ENCODE measurements around the gene ZSCAN25.
"Not testable (repeated sequence)": the region's sequence is repeated elsewhere in the genome, so short reads cannot be mapped to it uniquely, and the experiment has no call there.

Gene ZSCAN25

GRCh38 chr7:99616359-99617191 is at the start of gene ZSCAN25:
ZSCAN25 (plus strand) TSS chr7:99616946; CDS start chr7:99619607, 2,661 bp downstream.
- peak; percentile 84 for DNase-seq (ENCODE audit: low read depth)

GRCh38 chr7:99568770-99569169 is 48.0 kb upstream of the ZSCAN25 start:
- not testable (repeated sequence) for DNase-seq (ENCODE audit: low read depth)

GRCh38 chr7:99571768-99572167 is 45.0 kb upstream of the ZSCAN25 start:
- no peak for DNase-seq (ENCODE audit: low read depth)

- no peak for DNase-seq (ENCODE audit: low read depth)
These were observed 43.5 kb upstream of the ZSCAN25 start for GRCh38 chr7:99573257-99573656.

GRCh38 chr7:99576251-99576650 is 40.5 kb upstream of the ZSCAN25 start:
- DNase-seq (ENCODE audit: low read depth), result no peak

- DNase-seq (ENCODE audit: low read depth), result no peak
These were observed 37.3 kb upstream of the ZSCAN25 start for GRCh38 chr7:99579281-99579955.

- peak; percentile 26 for DNase-seq (ENCODE audit: low read depth)
These were observed 36.6 kb upstream of the ZSCAN25 start for GRCh38 chr7:99579956-99580777.

GRCh38 chr7:99580778-99581332 is 35.9 kb upstream of the ZSCAN25 start:
- DNase-seq (ENCODE audit: low read depth), result not testable (repeated sequence)

GRCh38 chr7:99588868-99589267 is 27.9 kb upstream of the ZSCAN25 start:
- DNase-seq (ENCODE audit: low read depth), result no peak

- no peak for DNase-seq (ENCODE audit: low read depth)
These were observed 21.6 kb upstream of the ZSCAN25 start for GRCh38 chr7:99594948-99595745.

- no peak for DNase-seq (ENCODE audit: low read depth)
These were observed 20.3 kb upstream of the ZSCAN25 start for GRCh38 chr7:99596408-99596955.

- DNase-seq (ENCODE audit: low read depth), result no peak
These were observed 18.8 kb upstream of the ZSCAN25 start, which contains the start of gene TMEM225B for GRCh38 chr7:99597762-99598501. TMEM225B (plus strand) TSS chr7:99598267; CDS start chr7:99604389, 6,122 bp downstream.

GRCh38 chr7:99599836-99600235 is 16.9 kb upstream of the ZSCAN25 start:
- DNase-seq (ENCODE audit: low read depth), result no peak

- no peak for DNase-seq (ENCODE audit: low read depth)
These were observed 15.0 kb upstream of the ZSCAN25 start for GRCh38 chr7:99601656-99602310.

GRCh38 chr7:99605527-99605926 is 11.2 kb upstream of the ZSCAN25 start:
- no peak for DNase-seq (ENCODE audit: low read depth)

GRCh38 chr7:99606531-99606930 is 10.2 kb upstream of the ZSCAN25 start:
- no peak for DNase-seq (ENCODE audit: low read depth)

- no peak for DNase-seq (ENCODE audit: low read depth)
These were observed 9.2 kb upstream of the ZSCAN25 start for GRCh38 chr7:99607548-99607947.

- DNase-seq (ENCODE audit: low read depth), result no peak
These were observed 2.3 kb upstream of the ZSCAN25 start for GRCh38 chr7:99614495-99614894.

- DNase-seq (ENCODE audit: low read depth), result no peak
These were observed 772 bp upstream of the ZSCAN25 start for GRCh38 chr7:99615989-99616358.

All from activated T-cell treated with anti-CD3 and anti-CD28 coated beads for 24 hours (primary cell).